HG03095 (cell line): ENCODE results near the gene CALY.
A peak's percentile ranks its signal among the peaks of the same experiment; 100 is the strongest.

Experiments used
- ATAC-seq: cut with Tn5 transposase; IDR thresholded peaks from one replicate; pipeline ENCODE4 v1.9.1; 2021; ENCODE audit warnings: moderate library complexity; ENCODE audit not compliant: unreplicated experiment

CALY gene

DNA sequence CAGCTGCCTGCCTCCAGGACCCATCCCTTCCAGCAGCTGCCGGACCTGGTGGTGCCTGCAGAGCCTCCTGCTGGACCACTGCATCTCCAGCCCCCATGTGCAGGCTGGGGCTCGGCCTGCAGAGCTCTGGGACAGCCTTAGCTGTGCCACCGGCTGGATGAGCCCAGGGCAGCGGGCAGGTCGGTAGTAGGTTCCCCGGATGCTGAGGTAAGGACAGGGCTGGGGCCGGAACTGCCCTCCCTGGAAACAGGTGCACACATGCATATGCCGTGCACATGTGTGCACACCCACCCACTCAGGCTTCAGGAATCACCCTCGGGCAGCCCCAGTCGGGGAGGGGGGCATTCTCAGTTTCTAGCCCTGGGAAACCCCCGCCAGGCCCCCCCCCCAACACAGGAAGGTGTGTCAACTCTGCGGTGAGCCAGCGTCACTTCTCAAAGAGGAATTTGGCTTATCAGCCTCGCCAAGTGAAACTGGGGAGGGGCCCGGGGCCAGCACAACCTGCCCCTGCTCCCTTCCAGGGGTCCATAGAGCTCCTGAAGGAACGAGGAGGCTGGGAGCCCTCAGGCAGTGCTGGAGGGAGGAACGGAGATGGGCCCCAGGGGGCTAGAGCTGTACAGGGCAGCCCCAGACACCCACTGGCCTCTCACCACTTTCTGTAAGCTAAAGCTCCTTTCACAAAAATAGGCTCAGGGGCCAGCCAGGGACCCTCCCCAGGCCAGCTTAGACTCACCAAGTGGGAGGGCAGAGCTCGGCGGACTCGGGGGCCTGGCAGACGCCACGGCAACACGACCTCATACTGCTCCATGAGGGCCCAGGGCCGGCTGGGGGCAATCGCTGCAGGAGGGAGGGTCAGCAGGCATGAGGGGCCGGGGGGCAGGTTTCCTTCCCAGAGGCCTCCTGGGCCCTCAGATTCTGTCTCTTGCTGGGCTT, 61.7 kb downstream of the CALY start:
- peak; percentile 45 for ATAC-seq
